GM19438 (cell line): ENCODE data around the gene EIF4G2.
A peak's percentile ranks its signal among the peaks of the same experiment; 100 is the strongest.
"Not testable (repeated sequence)": the region's sequence is repeated elsewhere in the genome, so short reads cannot be mapped to it uniquely, and the experiment has no call there.

Experiments
- ATAC-seq: cut with Tn5 transposase; IDR thresholded peaks from one replicate; pipeline ENCODE4 v1.9.1; 2021; ENCODE audit warnings: low read depth; ENCODE audit not compliant: unreplicated experiment

EIF4G2 gene

GRCh38 chr11:10808553-10809372 is at the start of gene EIF4G2:
Gene EIF4G2 (minus strand): TSS chr11:10808926.
- peak; percentile 94 for ATAC-seq

GRCh38 chr11:10857709-10858438 is 49.1 kb upstream of the EIF4G2 start, which contains the start of gene ZBED5:
Gene ZBED5 (minus strand): TSS chr11:10858053. CDS start chr11:10854945, 3,108 bp downstream.
- peak; percentile 90 for ATAC-seq

GRCh38 chr11:10857459-10857708 is 48.7 kb upstream of the EIF4G2 start:
- ATAC-seq = peak; percentile 21

- ATAC-seq = peak; percentile 3
Measured at GRCh38 chr11:10856689-10857458, 48.1 kb upstream of the EIF4G2 start.

- ATAC-seq = no peak
Measured at GRCh38 chr11:10855295-10855694, 46.6 kb upstream of the EIF4G2 start.

GRCh38 chr11:10847960-10848860 is 39.5 kb upstream of the EIF4G2 start:
- ATAC-seq = no peak

- no peak for ATAC-seq
Measured at GRCh38 chr11:10846660-10847059, 37.9 kb upstream of the EIF4G2 start.

GRCh38 chr11:10845589-10845988 is 36.9 kb upstream of the EIF4G2 start:
- no peak for ATAC-seq

GRCh38 chr11:10844796-10845195 is 36.1 kb upstream of the EIF4G2 start:
- ATAC-seq = no peak

- ATAC-seq = no peak
Measured at GRCh38 chr11:10844356-10844755, 35.6 kb upstream of the EIF4G2 start.

- ATAC-seq = no peak
Measured at GRCh38 chr11:10838881-10839280, 30.2 kb upstream of the EIF4G2 start.

GRCh38 chr11:10838083-10838482 is 29.4 kb upstream of the EIF4G2 start:
- no peak for ATAC-seq

- not testable (repeated sequence) for ATAC-seq
Measured at GRCh38 chr11:10836884-10837283, 28.2 kb upstream of the EIF4G2 start.

- no peak for ATAC-seq
Measured at GRCh38 chr11:10829139-10829538, 20.4 kb upstream of the EIF4G2 start.

- ATAC-seq = no peak
Measured at GRCh38 chr11:10828402-10828801, 19.7 kb upstream of the EIF4G2 start.

- no peak for ATAC-seq
Measured at GRCh38 chr11:10824888-10825287, 16.2 kb upstream of the EIF4G2 start.

- ATAC-seq = no peak
Measured at GRCh38 chr11:10823152-10823579, 14.4 kb upstream of the EIF4G2 start.

GRCh38 chr11:10822491-10822890 is 13.8 kb upstream of the EIF4G2 start:
- not testable (repeated sequence) for ATAC-seq

GRCh38 chr11:10818594-10818993 is 9.9 kb upstream of the EIF4G2 start:
- no peak for ATAC-seq

- no peak for ATAC-seq
Measured at GRCh38 chr11:10813945-10814344, 5.2 kb upstream of the EIF4G2 start.
